Measurements from ENCODE around the gene PEA15.

The PEA15 gene

GRCh38 chr1:160244209-160244608 lies 39.0 kb downstream of the PEA15 start:
- DNase-seq, result no peak

DNA sequence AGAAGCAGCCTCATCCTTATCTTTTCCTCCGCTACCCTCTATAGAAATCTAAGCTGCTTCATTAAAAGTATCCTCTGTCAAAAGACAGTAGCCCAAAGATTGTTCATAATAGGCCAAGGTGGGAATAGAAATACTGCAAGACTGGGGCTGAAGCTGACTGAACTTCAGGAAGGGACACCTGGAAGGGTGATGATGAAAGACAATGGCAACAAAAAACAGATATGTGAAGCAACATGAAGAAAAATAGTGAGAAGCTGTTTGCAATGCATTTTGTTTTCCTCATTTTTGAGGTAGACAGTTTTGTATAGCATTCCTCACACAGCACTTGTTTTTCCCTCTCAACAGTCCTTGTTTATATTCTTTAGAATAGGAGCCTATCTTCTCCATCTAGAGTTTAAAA lies 40.2 kb downstream of the PEA15 start:
- no peak for DNase-seq

- no peak for DNase-seq
These were observed 41.9 kb downstream of the PEA15 start for GRCh38 chr1:160247053-160247452.

DNA sequence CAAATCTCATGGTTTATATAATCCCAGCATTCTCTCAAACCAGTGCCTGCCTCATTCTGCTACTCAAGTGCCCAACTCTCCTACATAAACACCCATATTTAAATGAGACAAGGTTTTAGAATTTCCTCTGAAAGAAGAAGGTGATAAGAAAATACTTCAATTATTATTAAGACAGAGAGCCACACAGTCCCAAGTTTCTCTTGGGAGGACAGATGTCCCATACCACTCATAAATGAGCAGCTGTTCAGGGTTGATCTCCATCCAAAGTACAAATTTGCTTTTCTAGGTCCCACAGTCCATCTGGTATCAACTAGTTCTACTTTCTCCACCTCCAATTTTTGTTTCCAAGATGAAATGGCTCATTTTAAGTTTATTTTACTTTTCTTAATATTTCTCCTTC lies 45.8 kb downstream of the PEA15 start:
- DNase-seq, result no peak

GRCh38 chr1:160251687-160252526 lies 46.7 kb downstream of the PEA15 start:
- peak; percentile 60 for DNase-seq

DNA sequence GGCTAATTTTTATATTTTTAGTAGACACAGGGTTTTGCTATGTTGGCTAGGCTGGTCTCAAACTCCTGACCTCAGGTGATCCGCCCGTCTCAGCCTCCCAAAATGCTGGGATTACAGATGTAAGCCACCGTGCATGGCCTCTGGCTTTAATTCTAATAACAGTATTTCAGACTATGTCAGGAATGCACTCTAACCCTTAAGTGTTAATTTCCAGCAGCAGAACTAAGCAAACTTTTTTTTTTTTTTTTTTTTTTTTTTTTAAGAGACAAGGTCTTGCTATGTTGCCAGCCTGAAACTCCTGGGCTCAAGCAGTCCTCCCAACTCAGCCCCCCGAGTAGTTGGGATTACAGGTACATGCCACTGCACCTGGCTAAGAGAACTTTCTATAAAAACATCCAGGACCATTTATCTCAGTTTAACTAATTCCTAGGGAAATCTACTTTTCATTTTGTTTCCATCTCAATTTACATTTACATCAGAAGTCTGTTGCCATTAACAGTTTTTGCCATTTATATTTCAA lies 50.7 kb downstream of the PEA15 start:
- DNase-seq, result no peak

DNA sequence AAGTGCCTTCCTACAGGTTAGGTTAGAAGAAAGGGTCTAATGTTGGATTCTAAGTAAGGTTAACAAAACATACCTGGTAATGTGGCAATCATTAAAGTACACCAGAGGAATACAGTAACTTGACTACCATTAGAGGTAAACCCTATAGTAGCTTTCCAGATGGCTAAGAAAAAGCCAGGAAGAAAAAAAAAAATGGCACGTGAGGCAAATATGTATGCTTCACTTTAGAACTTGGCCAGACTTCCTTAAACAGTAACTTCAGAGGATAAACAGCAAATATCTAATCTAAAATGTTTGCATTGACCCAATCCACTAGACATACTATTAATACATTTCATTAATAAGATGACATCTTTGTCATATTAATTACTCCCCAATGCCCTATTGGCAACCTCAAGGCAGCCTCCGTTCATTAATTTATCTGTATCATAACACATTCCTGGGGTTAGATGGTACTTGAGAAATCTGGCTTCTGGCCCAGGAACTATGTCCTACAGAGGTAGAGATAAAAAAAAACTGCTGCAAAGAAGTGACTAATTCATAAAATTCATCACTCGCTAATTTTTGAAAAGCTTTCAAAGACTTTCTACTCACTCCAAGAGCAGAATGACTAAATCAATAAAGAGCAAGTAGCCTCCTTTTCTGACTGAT lies 51.3 kb downstream of the PEA15 start:
- no peak for DNase-seq

DNA sequence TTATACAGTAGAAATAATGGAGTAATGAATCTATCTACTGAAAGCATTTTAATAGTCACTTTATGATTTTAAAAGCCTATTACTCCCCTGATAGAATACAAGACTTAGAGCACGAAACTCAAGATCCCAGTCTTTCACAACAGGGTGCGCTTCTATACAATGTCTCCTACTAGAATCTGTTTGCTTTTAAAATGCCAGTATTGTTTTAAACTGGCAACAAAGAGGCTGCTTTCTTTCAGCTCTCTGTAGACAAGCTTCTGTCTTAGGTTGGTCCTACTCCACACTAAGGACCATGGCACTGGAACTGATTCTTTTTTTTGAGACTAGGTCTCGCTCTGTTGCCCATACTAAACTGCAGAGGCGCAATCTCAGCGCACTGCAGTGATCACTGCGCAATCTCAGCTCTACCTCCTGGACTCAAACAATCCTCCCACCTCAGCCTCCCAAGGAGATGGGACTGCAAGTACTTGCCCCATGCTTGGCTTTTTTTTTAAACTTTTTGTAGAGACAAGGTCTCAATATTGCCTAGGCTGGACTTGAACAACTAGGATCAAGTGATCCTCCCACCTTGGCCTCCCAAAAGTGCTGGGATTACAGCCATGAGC lies 52.3 kb downstream of the PEA15 start:
- DNase-seq, result no peak

DNA sequence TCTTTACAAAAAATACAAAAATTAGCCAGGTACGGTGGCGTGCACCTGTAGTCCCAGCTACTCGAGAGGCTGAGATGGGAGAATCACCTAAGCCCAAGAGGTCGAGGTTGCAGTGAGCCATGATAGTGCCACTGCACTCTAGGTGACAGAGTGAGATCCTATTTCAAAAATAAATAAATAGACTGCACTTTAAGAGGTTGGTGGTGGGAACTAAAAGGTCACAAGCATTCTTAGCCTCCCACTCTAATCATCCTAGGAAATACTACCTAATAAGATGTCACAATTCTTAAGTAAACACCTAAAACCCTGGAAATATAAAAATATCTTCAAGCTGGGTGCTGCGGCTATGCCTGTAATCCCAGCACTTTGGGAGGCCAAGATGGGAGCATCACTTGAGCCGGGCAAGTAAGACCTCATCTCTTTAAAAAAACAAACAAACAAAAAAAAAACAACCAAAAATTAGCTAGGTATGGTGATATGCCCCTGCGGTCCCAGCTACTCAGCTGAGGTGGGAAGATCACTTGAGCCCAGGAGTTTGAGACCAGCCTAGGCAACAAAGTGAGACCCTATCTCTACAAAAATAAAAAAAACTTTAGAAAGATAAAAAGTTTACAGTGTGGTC lies 53.1 kb downstream of the PEA15 start:
- no peak for DNase-seq

- no peak for DNase-seq
These were observed 55.5 kb downstream of the PEA15 start for GRCh38 chr1:160260406-160261382.

DNA sequence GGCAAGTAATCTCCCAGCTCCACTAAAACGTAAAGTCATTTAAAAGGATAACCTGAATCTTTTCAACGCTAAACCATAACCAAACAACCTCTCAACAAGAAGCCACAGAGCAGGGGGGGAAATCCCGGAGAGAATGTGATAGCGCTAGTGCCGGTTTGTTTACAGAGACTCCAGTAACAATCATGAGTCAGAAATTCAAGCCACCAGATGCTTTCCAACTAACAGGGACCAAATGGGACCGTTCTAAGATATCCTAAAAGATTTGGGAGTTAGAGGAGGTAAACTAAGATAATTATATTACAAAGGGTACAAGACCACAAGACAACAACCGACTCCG lies 56.3 kb downstream of the PEA15 start:
- peak; percentile 65 for DNase-seq

DNA sequence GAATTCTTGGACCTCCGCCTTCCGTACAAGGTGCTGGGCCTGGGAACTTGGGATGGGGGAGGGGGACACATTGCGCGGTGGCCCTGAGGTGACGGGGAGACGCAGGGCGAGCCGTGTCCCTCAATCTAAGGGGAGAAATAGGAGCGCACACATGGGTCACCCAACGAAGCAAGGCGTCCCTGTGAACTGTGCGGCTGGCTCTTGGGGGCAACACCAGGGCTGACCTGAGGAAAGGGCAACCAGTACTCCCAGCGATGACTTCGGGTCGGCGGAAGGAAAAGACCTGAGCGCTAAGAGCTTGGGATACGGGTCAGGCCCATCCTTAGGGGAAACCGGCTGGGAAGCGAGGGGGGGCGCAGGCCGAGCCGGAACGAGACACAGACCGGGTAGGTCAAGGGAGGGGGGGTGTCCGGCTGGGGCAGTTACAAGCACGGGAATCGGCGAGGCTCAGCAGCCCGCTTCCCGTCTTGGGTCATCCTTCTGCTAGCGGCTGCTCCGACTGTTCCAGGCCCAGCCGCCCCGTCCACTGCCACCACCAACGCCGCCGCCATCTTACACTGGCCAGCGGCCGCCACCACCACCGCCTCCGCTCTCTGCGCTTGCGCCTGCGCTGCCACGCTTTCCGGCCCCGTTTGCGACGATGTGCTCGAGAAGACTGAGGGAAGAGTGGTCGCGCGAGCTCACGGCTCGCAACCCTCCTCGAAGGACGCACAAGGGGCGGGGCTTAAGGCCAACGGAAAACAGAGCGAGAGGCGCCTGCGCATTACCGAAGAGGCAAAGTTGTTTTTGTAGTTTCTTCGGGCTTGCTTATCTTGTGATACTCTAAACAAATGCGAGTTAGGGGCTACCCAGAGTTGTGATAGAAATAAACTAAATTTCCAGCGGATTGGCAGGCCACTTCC lies 57.0 kb downstream of the PEA15 start, which contains the start of gene DCAF8:
TSS of gene DCAF8 (minus strand) at position 657 of the 902 bp plus-strand sequence. CDS start 18,541 bp downstream, outside the sequence.
- DNase-seq, result peak; percentile 98

DNA sequence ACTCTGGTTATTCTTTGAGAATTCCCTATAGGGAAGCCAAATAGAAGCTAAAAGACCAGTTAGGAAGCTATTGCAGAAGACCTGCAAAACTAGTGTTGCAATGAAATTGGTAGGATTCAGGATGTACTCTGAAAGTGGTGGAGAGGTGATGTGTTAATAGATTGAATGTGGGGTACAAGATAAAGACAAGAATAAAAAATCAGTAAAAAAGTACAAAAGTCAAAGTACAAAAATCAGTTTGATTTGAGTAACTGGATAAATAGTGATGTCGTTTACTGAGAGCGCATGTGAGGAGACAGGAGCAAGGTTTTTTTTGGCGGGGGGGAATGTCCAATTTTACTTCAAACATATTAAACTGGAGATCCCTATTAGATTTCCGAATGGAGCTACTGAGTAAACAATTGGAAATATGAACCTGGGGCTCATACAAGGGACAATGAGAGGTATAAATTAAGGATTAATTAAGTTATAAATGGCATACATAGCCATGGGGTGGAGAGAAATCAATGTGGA lies 59.7 kb downstream of the PEA15 start:
- DNase-seq, result no peak
